ENCODE measurements around the gene ABCA2.
A peak's percentile ranks its signal among the peaks of the same experiment; 100 is the strongest.

Gene ABCA2

GRCh38 chr9:136996361-136997292 lies 31.4 kb downstream of the ABCA2 start, which contains the start of gene CLIC3:
Gene CLIC3, minus strand, starts transcription at chr9:136996568. Its CDS starts 25 bp downstream, at chr9:136996543.
- DNase-seq = peak; percentile 23 to 29

DNA sequence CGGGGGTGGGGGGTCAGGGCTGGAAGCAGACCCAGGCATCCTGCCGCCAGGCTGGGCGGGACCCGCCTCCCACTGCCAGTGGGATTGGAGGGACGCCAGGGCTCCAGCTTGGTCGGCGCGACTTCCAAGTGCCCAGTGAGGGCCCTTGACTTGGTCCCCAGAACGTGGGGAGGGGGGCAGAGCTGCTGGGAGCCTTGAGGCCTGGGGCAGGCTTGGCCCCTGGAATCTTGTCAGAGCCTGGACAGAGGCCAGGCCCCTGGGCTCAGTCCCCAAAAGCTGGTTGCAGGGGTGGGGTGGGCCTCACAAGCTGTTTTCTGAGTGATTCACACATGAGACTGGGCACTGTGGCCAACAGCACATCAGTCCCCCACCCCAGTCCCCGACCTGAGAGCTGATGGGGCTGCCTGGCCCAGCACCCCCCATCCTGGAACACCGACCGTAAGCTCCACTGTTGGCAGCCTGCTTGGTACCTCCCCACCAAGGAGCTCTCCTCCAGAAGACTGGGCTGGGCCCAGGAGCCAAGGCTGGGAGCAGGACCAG lies 32.2 kb downstream of the ABCA2 start:
- DNase-seq = no peak

- DNase-seq = no peak
Observed at GRCh38 chr9:136995362-136995761, 32.7 kb downstream of the ABCA2 start.

GRCh38 chr9:136994888-136995230 lies 33.2 kb downstream of the ABCA2 start:
- DNase-seq = no peak

- DNase-seq = no peak
Observed at GRCh38 chr9:136994180-136994887, 33.7 kb downstream of the ABCA2 start.

GRCh38 chr9:136992819-136993369 lies 35.1 kb downstream of the ABCA2 start:
- no peak for DNase-seq

GRCh38 chr9:136991993-136992818 lies 35.8 kb downstream of the ABCA2 start, which contains the start of gene PAXX:
Gene PAXX, plus strand, starts transcription at chr9:136992422. Its CDS starts 22 bp downstream, at chr9:136992444.
- peak; percentile 90 to 97 for DNase-seq

DNA sequence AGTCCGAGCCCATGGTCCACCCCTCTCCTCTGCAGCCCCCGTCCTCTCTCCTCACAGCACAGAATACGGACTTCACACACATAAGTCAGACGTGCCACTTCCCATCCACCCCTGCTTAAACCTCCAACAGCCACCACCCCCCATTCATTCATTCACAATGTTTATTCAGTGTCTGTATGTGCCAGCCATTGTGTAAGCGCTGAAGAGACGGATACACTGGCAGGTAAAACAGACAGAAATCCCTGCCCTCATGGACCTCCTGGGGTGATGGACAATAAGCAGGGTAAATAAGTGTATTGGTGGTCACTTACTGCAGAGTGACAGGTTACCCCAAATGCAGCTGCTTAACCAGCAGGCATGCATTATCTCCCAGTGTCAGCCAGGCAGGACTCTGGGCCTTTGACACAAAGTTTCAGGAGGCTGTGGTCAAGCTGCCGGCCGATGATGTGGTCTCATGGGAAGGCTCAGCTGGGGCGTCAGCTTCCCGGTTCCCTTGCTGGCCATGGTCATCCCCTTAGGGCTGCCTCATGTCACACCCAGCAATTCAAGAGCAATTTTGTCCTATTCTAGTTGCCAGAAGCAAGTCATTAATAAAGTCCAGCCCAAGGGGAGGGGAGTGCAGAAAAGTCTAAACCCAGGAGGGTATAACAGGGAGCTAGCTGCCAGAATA lies 37.7 kb downstream of the ABCA2 start:
- DNase-seq = no peak

DNA sequence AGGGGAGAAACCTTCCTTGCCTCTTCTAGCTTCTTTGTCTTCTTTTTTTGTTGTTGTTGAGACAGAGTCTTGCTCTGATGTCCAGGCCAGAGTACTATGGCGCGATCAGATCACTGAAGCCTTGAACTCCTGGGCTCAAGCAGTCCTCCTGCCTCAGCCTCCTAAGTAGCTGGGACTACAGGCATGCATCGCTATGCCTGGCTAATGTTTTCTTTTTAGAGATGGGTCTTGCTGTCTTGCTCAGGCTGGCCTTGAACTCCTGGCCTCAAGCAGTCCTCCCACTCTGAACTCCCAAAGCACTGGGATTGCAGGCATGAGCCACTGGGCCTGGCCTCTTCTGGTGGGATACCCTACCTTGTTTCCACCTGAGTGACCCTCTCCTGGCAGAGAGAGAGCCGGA lies 39.2 kb downstream of the ABCA2 start:
- DNase-seq = no peak

GRCh38 chr9:136985853-136986252 lies 42.2 kb downstream of the ABCA2 start:
- no peak for DNase-seq

GRCh38 chr9:136985027-136985602 lies 42.9 kb downstream of the ABCA2 start:
- no peak for DNase-seq

- no peak for DNase-seq
Observed at GRCh38 chr9:136984464-136985026, 43.5 kb downstream of the ABCA2 start.

DNA sequence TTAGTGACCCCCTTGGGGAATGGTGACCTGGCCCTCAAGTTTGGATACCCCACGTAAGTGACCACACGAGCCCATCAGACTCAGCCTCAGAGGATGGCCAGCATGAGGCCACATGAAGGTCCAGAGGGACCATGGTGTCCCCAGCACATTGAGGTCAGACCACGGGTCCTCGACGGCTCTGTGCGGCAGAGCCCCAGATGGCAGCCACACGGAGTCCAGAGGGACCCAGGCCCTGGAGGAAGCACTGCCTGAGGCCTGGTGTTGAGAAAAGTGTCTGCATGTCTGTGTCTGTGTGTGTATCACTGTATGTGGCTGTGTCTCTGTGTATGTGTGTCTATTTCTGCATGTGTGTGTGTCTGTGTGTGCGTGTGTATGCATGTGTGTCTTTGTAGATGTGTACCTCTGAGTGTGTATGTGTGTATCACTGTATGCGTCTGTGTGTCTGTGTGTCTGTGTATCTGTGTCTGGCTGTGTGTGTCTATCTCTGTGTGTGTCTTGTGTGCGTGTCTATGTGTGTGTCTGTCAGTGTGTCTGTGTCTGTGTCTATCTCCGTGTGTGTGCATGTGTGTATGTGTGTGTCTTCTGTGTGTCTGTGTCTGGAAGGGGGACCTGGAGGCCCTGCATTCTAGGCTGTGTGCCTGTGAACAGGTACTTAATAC lies 44.3 kb downstream of the ABCA2 start:
- DNase-seq = no peak

- no peak for DNase-seq
Observed at GRCh38 chr9:136983167-136983566, 44.9 kb downstream of the ABCA2 start.

DNA sequence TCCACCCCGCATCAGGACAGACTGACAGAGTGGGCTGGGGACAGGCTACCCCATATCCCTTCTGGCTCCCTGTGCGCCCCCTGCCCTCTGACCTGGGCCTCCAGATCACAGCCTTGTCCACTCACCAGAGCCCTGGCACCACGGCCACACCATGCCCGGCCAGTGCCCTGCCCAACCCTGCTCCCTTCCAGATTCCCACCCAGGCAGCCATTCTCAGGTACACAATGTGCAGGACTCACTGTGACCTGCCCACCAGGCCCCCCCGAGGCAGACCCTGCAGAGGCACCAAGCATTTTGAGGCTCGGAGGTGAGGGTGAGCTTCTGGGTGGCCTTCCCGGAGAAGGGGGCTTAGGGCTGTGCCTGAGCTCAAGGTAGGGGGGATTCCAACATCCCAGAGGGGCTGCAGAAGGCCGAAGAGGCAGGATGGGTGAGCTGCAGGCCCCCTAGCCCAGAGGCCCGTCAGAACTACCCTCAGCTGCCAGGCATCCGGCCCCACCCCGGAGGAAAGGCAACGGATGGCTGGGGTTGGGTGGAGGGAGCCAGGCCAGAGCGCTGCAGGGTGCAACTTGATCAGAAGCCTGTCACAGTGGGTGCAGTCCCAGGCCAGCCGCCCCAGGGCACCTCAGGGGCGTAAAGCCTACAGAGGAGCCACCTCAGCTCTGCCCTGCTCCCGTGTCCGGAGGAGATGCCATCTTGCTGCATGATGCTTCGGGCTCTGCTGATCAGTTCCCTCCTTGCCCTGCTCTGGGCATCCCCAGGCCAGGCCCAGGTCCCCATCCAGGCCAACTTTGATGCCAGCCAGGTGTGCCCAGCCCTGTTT lies 45.6 kb downstream of the ABCA2 start, which contains the start of gene LCNL1:
Gene LCNL1, plus strand, starts transcription at position 762 of the 820 bp plus-strand sequence. CDS start 594 bp downstream, outside the sequence.
- DNase-seq = no peak

DNA sequence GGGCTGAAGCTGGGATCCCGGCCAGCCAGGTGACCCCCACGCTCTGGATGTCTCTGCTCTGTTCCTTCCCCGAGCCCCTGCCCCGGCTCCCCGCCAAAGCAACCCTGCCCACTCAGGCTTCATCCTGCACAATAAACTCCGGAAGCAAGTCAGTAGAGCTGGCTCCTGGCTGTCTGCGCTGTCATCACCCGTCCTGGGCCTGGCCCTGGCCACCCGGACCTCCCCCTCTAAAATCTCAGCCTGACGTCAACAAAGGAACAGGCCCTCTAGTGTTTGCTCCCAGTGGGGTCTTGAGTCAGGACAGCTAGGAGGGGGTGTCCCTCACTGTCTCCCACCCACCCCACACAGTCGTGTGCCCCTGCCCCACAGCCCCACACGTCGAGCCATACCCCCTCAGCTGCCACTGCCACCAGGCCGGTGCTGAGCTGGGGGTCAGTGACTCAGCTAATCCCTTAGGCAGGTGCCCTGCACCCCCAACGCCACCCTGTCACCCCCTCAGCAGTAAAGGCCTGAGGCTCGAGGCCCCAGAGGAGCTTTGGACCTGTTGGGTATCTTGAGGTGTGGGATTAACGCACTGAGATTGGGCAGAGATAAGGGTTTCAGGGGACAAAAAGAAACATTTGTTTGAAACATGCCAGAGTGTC lies 46.3 kb downstream of the ABCA2 start:
- no peak for DNase-seq

DNA sequence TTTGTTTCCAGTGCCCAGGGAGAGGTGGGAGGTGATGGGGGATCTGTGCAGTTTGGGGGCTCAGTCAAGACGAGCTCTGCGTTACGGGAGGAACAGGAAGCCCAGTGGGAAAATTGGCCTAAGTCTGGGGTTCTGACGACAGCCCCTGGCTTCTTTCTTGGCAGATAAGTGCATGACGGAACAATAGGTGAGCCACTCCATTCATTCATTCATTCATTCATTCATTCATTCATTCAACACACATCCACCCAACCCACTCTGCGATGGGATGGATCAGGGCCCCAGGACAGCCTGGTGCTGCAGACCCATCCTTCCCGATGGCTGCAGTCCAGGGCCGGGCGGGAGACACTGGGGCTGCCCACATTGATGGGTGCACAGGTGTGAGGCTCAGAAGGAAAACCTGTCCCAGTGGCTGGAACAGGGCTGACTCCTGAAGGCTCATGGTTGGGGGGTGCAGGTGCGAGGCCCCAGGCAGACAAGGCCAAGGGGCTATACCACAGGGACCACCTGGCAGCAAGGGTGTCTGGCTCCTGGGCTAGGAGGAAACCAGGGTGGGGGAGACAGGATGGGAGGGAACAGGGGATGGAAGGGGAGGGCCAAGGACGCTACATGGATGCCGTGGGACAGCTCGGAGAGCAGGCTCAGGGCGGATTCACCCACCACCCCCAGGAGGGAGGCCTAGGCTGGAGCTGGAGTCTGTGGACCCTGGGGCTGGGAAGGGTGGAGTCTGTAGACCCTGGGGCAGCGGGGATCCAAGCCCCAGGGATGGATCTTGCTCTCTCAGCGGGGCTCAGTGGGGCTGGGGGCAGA lies 47.2 kb downstream of the ABCA2 start:
- DNase-seq = no peak
